Measurements from ENCODE around the gene ULK4.
"Not testable (repeated sequence)": the region's sequence is repeated elsewhere in the genome, so short reads cannot be mapped to it uniquely, and the experiment has no call there.

The ULK4 gene

GRCh38 chr3:41681479-41681878, 280.4 kb downstream of the ULK4 start:
- no peak overlapping the region for H3K27ac ChIP-seq (ENCODE audit: low read length)
- H3K9ac ChIP-seq (ENCODE audit: low read length): no peak overlapping the region
- peaks cover 9% of the 10 kb centered on the region for H3K4me1 ChIP-seq (ENCODE audit: control insufficient read depth, low read depth, low read length)
- H3K9me3 ChIP-seq (ENCODE audit: control insufficient read depth, low read depth, low read length): no peaks in the 10 kb centered on the region
- no peaks in the 10 kb centered on the region for H3K36me3 ChIP-seq (ENCODE audit: control insufficient read depth, low read depth, low read length)
- H3K27me3 ChIP-seq (ENCODE audit: control insufficient read depth, insufficient read depth, low read length): no peaks in the 10 kb centered on the region
- no peak overlapping the region for H3K4me3 ChIP-seq (ENCODE audit: low read length)

DNA sequence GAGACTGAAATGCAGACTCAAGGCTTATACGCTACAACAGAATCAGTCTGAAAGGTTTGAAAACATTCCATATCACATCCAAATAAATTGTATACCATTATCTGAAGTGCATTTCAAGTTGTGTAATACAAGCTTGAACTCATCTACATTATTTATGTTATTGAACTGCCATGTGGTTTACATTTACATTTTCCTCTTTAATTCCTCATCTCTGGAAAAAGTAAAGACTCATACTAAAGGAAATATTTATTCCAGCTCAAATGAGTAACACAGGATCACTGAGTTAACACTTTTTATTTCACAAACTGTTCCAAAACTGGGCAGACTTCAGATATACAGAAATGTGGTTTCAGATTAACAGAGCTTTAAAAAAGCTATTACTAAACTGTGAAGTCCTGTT, 282.5 kb downstream of the ULK4 start:
- Histone ChIP-seq H3K27me3 (ENCODE audit: control insufficient read depth, insufficient read depth, low read length) (no peaks in the 10 kb centered on the region), H3K9ac (ENCODE audit: low read length) (no peak overlapping the region), H3K9me3 (ENCODE audit: control insufficient read depth, low read depth, low read length) (no peaks in the 10 kb centered on the region), H3K36me3 (ENCODE audit: control insufficient read depth, low read depth, low read length) (no peaks in the 10 kb centered on the region), H3K4me3 (ENCODE audit: low read length) (no peak overlapping the region), H3K27ac (ENCODE audit: low read length) (no peak overlapping the region), H3K4me1 (ENCODE audit: control insufficient read depth, low read depth, low read length) (peaks cover 9% of the 10 kb centered on the region)

- not testable (repeated sequence) for H3K36me3 ChIP-seq (ENCODE audit: control insufficient read depth, low read depth, low read length); H3K4me3 ChIP-seq (ENCODE audit: low read length); H3K9me3 ChIP-seq (ENCODE audit: control insufficient read depth, low read depth, low read length); H3K9ac ChIP-seq (ENCODE audit: low read length); H3K4me1 ChIP-seq (ENCODE audit: control insufficient read depth, low read depth, low read length); H3K27ac ChIP-seq (ENCODE audit: low read length); H3K27me3 ChIP-seq (ENCODE audit: control insufficient read depth, insufficient read depth, low read length)
These were observed 286.8 kb downstream of the ULK4 start for GRCh38 chr3:41675102-41675501.

DNA sequence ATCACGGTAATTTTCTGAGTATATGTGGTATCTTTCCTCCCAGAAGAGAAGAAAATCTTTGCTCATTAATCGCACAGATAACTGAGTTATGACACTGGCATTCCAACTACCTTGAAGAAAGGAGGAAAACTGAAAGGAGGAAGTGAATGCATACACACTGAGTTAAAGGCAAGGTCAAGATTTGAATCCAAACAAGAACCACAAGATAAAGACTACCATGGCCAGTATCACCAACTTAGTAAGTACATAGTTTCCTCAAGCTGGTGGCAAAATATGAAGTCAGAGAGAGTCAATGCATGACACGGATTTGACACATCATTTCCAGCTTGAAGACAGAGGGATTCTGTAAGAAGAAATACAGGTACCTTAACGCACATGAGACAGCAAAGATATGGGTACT, 287.5 kb downstream of the ULK4 start:
- Histone ChIP-seq H3K4me1 (ENCODE audit: control insufficient read depth, low read depth, low read length) (no peaks in the 10 kb centered on the region), H3K9me3 (ENCODE audit: control insufficient read depth, low read depth, low read length) (no peaks in the 10 kb centered on the region), H3K27ac (ENCODE audit: low read length) (no peak overlapping the region), H3K9ac (ENCODE audit: low read length) (no peak overlapping the region), H3K4me3 (ENCODE audit: low read length) (no peak overlapping the region), H3K36me3 (ENCODE audit: control insufficient read depth, low read depth, low read length) (no peaks in the 10 kb centered on the region), H3K27me3 (ENCODE audit: control insufficient read depth, insufficient read depth, low read length) (no peaks in the 10 kb centered on the region)

- Histone ChIP-seq H3K27ac (ENCODE audit: low read length) (no peak overlapping the region), H3K9me3 (ENCODE audit: control insufficient read depth, low read depth, low read length) (no peaks in the 10 kb centered on the region), H3K9ac (ENCODE audit: low read length) (no peak overlapping the region), H3K36me3 (ENCODE audit: control insufficient read depth, low read depth, low read length) (no peaks in the 10 kb centered on the region), H3K27me3 (ENCODE audit: control insufficient read depth, insufficient read depth, low read length) (no peaks in the 10 kb centered on the region), H3K4me1 (ENCODE audit: control insufficient read depth, low read depth, low read length) (no peaks in the 10 kb centered on the region), H3K4me3 (ENCODE audit: low read length) (no peak overlapping the region)
These were observed 288.3 kb downstream of the ULK4 start for GRCh38 chr3:41673650-41674049.

DNA sequence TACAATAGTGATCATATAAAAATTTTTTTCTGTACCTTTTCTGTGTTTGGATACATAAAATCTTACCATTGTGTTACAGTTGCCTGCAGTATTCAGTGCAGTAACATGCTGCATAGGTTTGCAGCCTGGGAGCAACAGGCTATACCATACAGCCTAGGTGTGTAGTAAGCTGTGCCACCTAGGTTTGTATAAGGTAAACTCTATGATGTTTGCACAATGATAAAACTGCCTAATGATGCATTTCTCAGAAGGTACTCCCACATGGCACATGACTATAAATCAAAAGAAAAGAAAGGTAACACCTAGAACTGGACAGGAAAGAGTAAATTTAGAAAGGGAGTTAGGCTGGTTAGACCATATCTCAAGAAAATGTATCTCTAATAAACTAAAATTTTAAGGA, 293.5 kb downstream of the ULK4 start:
- Histone ChIP-seq H3K27me3 (ENCODE audit: control insufficient read depth, insufficient read depth, low read length) (no peaks in the 10 kb centered on the region), H3K4me3 (ENCODE audit: low read length) (no peak overlapping the region), H3K36me3 (ENCODE audit: control insufficient read depth, low read depth, low read length) (no peaks in the 10 kb centered on the region), H3K9me3 (ENCODE audit: control insufficient read depth, low read depth, low read length) (peaks cover 10% of the 10 kb centered on the region), H3K4me1 (ENCODE audit: control insufficient read depth, low read depth, low read length) (no peaks in the 10 kb centered on the region), H3K27ac (ENCODE audit: low read length) (no peak overlapping the region), H3K9ac (ENCODE audit: low read length) (no peak overlapping the region)

GRCh38 chr3:41662288-41662687, 299.6 kb downstream of the ULK4 start:
- no peak overlapping the region for H3K27ac ChIP-seq (ENCODE audit: low read length)
- H3K4me1 ChIP-seq (ENCODE audit: control insufficient read depth, low read depth, low read length): no peaks in the 10 kb centered on the region
- peaks cover 10% of the 10 kb centered on the region for H3K9me3 ChIP-seq (ENCODE audit: control insufficient read depth, low read depth, low read length)
- H3K27me3 ChIP-seq (ENCODE audit: control insufficient read depth, insufficient read depth, low read length): no peaks in the 10 kb centered on the region
- H3K4me3 ChIP-seq (ENCODE audit: low read length): no peak overlapping the region
- H3K36me3 ChIP-seq (ENCODE audit: control insufficient read depth, low read depth, low read length): no peaks in the 10 kb centered on the region
- H3K9ac ChIP-seq (ENCODE audit: low read length): no peak overlapping the region

DNA sequence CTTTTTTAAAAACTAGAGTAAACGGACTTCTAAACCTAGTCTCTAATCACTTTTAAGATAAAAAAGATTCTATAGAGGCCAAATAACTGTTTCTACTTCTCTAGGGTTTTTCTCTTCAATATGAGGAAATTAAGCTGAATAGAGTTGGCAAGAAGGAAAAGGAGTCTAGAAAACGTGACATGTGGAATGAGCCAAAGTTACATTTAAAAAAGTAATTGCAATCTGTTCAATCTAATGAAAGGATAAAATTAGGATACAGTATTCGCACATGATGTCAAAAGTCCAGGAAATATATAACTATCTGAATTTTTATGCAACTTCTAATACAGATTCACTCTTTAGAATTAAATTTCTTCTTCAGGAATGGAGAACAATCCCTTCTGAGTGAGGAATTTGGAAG, 300.1 kb downstream of the ULK4 start:
- Histone ChIP-seq H3K4me1 (ENCODE audit: control insufficient read depth, low read depth, low read length) (no peaks in the 10 kb centered on the region), H3K9ac (ENCODE audit: low read length) (no peak overlapping the region), H3K4me3 (ENCODE audit: low read length) (no peak overlapping the region), H3K27ac (ENCODE audit: low read length) (no peak overlapping the region), H3K36me3 (ENCODE audit: control insufficient read depth, low read depth, low read length) (no peaks in the 10 kb centered on the region), H3K27me3 (ENCODE audit: control insufficient read depth, insufficient read depth, low read length) (no peaks in the 10 kb centered on the region), H3K9me3 (ENCODE audit: control insufficient read depth, low read depth, low read length) (peaks cover 10% of the 10 kb centered on the region)

- H3K36me3 ChIP-seq (ENCODE audit: control insufficient read depth, low read depth, low read length): no peaks in the 10 kb centered on the region
These were observed 301.4 kb downstream of the ULK4 start for GRCh38 chr3:41660510-41660909.

DNA sequence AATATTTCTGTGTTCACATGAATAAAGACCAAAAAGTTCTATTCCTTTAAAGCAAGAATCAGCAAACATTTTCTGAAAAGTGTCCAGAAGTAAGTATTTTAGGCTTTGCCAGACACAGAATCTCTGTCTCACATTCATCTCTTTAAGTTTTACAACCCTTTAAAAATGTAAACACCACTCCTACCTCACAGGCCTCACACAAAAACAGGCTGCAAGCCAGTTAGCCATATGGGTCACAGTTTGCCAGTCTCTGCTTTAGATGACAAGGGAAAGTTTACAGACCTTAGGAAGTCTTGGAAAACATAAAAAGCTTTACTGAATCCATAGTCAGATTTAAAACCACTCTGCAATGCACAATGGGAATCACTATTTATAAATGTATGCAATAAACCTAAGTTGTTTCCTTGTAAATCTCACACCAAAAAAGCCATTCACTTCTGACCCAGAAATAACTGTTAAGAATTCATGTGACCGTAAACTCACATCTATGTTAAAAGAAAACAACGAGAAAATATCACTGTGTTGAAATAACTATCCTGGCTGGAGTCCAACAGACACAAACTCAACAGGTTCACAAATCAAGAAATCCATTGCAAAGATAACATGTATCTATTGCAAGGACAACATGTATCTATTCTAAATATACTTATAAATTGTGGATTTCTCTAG, 308.2 kb downstream of the ULK4 start:
- H3K4me3 ChIP-seq (ENCODE audit: low read length): no peak overlapping the region
- no peaks in the 10 kb centered on the region for H3K4me1 ChIP-seq (ENCODE audit: control insufficient read depth, low read depth, low read length)
- H3K27me3 ChIP-seq (ENCODE audit: control insufficient read depth, insufficient read depth, low read length): no peaks in the 10 kb centered on the region
- H3K9me3 ChIP-seq (ENCODE audit: control insufficient read depth, low read depth, low read length): peaks cover under 1% of the 10 kb centered on the region
- no peak overlapping the region for H3K27ac ChIP-seq (ENCODE audit: low read length)
- H3K36me3 ChIP-seq (ENCODE audit: control insufficient read depth, low read depth, low read length): no peaks in the 10 kb centered on the region
- H3K9ac ChIP-seq (ENCODE audit: low read length): no peak overlapping the region

More at GRCh38 chr3:41660510-41660909, 301.4 kb downstream of the ULK4 start:
- Histone ChIP-seq H3K27ac (ENCODE audit: low read length) (no peak overlapping the region), H3K4me1 (ENCODE audit: control insufficient read depth, low read depth, low read length) (no peaks in the 10 kb centered on the region), H3K9me3 (ENCODE audit: control insufficient read depth, low read depth, low read length) (no peaks in the 10 kb centered on the region), H3K9ac (ENCODE audit: low read length) (no peak overlapping the region), H3K27me3 (ENCODE audit: control insufficient read depth, insufficient read depth, low read length) (no peaks in the 10 kb centered on the region), H3K4me3 (ENCODE audit: low read length) (no peak overlapping the region)

- H3K36me3 ChIP-seq (ENCODE audit: control insufficient read depth, low read depth, low read length): no peaks in the 10 kb centered on the region
- peaks cover 4% of the 10 kb centered on the region for H3K9me3 ChIP-seq (ENCODE audit: control insufficient read depth, low read depth, low read length)
- no peaks in the 10 kb centered on the region for H3K27me3 ChIP-seq (ENCODE audit: control insufficient read depth, insufficient read depth, low read length)
- H3K4me1 ChIP-seq (ENCODE audit: control insufficient read depth, low read depth, low read length): no peaks in the 10 kb centered on the region
- no peak overlapping the region for H3K27ac ChIP-seq (ENCODE audit: low read length)
- H3K4me3 ChIP-seq (ENCODE audit: low read length): no peak overlapping the region
- no peak overlapping the region for H3K9ac ChIP-seq (ENCODE audit: low read length)
These were observed 309.0 kb downstream of the ULK4 start for GRCh38 chr3:41652931-41653330.

DNA sequence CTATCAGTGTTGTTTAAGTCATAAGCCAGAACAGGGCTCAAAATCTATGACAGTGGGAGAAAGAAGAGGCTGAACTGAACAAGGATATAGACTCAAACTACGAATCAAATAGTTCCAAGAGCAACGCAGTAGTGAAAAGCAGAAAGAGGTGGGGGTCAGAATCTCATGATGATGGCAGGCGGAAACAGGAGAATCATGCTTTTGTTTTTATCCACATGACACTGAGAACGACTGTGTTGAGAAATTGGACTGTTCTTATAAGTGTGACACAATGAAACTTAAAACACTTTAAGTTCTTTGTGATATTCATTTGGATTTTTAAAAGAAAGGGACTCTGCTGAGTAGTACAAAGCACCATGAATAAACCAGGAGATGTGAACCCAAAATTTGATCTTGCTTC, 309.4 kb downstream of the ULK4 start:
- Histone ChIP-seq H3K27ac (ENCODE audit: low read length) (no peak overlapping the region), H3K36me3 (ENCODE audit: control insufficient read depth, low read depth, low read length) (no peaks in the 10 kb centered on the region), H3K27me3 (ENCODE audit: control insufficient read depth, insufficient read depth, low read length) (no peaks in the 10 kb centered on the region), H3K4me1 (ENCODE audit: control insufficient read depth, low read depth, low read length) (no peaks in the 10 kb centered on the region), H3K4me3 (ENCODE audit: low read length) (no peak overlapping the region), H3K9me3 (ENCODE audit: control insufficient read depth, low read depth, low read length) (peaks cover 4% of the 10 kb centered on the region), H3K9ac (ENCODE audit: low read length) (no peak overlapping the region)

Measured in iPS-18a (cell line).